ENCODE data around the gene RPP14.

- TF ChIP-seq EZH2 (IDR thresholded peaks at IDR 0.05; ENCODE audit: low read length, missing control alignments) (no peak), CTCF (conservative IDR thresholded peaks at IDR 0.05 in 1 of 2, IDR thresholded peaks at IDR 0.05 in 1 of 2; ENCODE audit: low read depth in 1 of 2, low read length in 2 of 2) (no peak)
These were observed 28.4 kb downstream of the RPP14 start for GRCh38 chr3:58334506-58334884.

Data from fibroblast of lung (primary cell).